WTC11 (cell line): Measurements from ENCODE around the gene GCKR.

Experiments
- CTCF ChIP-seq: fragments of 200-600 bp; IDR thresholded peaks from 2 replicates; pipeline ENCODE4 v1.8.0; 2022; ENCODE audit warnings: antibody characterized with exemption
- ETV6 ChIP-seq: sonication (generic); formaldehyde crosslinking; IDR thresholded peaks from 2 replicates; pipeline ENCODE4 v1.8.1; 2022; ENCODE audit warnings: mild to moderate bottlenecking, missing genetic modification reagents
- SMAD3 ChIP-seq: sonication (generic); formaldehyde crosslinking; IDR thresholded peaks from 2 replicates; pipeline ENCODE4 v1.8.0; 2022; ENCODE audit warnings: missing genetic modification reagents, mild to moderate bottlenecking, borderline replicate concordance
- SP1 ChIP-seq: sonication (generic); formaldehyde crosslinking; conservative IDR thresholded peaks from 2 replicates; pipeline ENCODE4 v1.8.1; 2022; ENCODE audit warnings: missing genetic modification reagents
- USF2 ChIP-seq: sonication (generic); formaldehyde crosslinking; IDR thresholded peaks from 2 replicates; pipeline ENCODE4 v1.8.1; 2023; ENCODE audit warnings: mild to moderate bottlenecking, missing genetic modification reagents, moderate library complexity
- ZNF219 ChIP-seq: sonication (generic); formaldehyde crosslinking; IDR thresholded peaks from 2 replicates; pipeline ENCODE4 v1.8.0; 2023; ENCODE audit warnings: missing genetic modification reagents, mild to moderate bottlenecking, borderline replicate concordance
- ZNF671 ChIP-seq: fragments of 250-450 bp; sonication (Bioruptor Pico); IDR thresholded peaks from 2 replicates; pipeline ENCODE4 v1.8.0; 2021; ENCODE audit warnings: mild to moderate bottlenecking

- TF ChIP-seq CTCF: no peak
- TF ChIP-seq ZNF219: no peak
- TF ChIP-seq ZNF671: no peak
- no peak for TF ChIP-seq SP1 (CRISPR knock-in tag)
- TF ChIP-seq ETV6 (CRISPR knock-in tag): no peak
- no peak for TF ChIP-seq SMAD3 (CRISPR knock-in tag)
- no peak for TF ChIP-seq USF2 (CRISPR knock-in tag)
Measured at GRCh38 chr2:27451095-27451494, 45.5 kb upstream of the GCKR start.
